Loucy (cell line): ENCODE data around the gene VPS52.

Experiments used
- CTCF ChIP-seq: fragments of 200-600 bp; sonication (generic); conservative IDR thresholded peaks from 2 replicates; pipeline ENCODE4 v1.5.1; 2014; ENCODE audit warnings: mild to moderate bottlenecking, antibody characterized with exemption, low read length
- EZH2phosphoT487 ChIP-seq: fragments of 200-600 bp; IDR thresholded peaks from 2 replicates; pipeline ENCODE4 v1.6.1; 2018; ENCODE audit warnings: antibody characterized with exemption, mild to moderate bottlenecking, moderate library complexity, borderline replicate concordance

DNA sequence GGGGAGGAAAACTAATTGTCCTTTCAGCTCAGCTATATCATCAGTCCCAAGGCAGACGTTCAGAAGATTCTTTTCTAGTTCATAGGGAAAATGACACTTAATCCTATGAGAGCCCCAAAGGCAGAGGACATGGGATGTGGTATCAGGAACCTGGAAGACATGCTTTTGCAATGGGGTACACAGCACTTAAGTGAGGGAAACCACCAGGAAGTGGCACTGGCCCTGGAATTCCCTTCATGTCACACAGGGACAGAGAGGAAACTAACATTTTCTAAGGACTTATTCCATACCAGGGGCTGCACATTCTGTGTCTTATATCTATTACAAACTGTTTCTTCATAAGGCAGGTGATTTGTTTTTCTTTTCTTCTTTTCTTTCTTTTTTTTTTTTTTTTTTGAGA is 28.2 kb downstream of the VPS52 start:
- TF ChIP-seq CTCF (no peak), EZH2phosphoT487 (no peak)
